ENCODE results near the gene TMEM266.
A peak's percentile ranks its signal among the peaks of the same experiment; 100 is the strongest.
"Not testable (repeated sequence)": the region's sequence is repeated elsewhere in the genome, so short reads cannot be mapped to it uniquely, and the experiment has no call there.

The TMEM266 gene

GRCh38 chr15:76035593-76035992, 24.2 kb upstream of the TMEM266 start:
- no peak overlapping the region for H3K4me3 ChIP-seq (IDR thresholded peaks at IDR 0.05; ENCODE audit: insufficient read depth, low read depth, low read length)
- no peaks in the 10 kb centered on the region for H3K27me3 ChIP-seq (ENCODE audit: insufficient read depth, low read depth)
- no peaks in the 10 kb centered on the region for H3K79me2 ChIP-seq (ENCODE audit: insufficient read depth, low read depth)
- no peak overlapping the region for H3K4me2 ChIP-seq
- no peak overlapping the region for H2AFZ ChIP-seq (ENCODE audit: low read depth)
- H3K4me1 ChIP-seq (ENCODE audit: low read depth, poor library complexity, severe bottlenecking), result no peaks in the 10 kb centered on the region
- no peak overlapping the region for H3K9ac ChIP-seq
- H3K36me3 ChIP-seq (ENCODE audit: insufficient read depth), result no peaks in the 10 kb centered on the region
- no peaks in the 10 kb centered on the region for H4K20me1 ChIP-seq (ENCODE audit: insufficient read depth)
- TF ChIP-seq CTCF (conservative IDR thresholded peaks at IDR 0.05; ENCODE audit: low read depth, low read length), result no peak
- no peak overlapping the region for H3K27ac ChIP-seq

DNA sequence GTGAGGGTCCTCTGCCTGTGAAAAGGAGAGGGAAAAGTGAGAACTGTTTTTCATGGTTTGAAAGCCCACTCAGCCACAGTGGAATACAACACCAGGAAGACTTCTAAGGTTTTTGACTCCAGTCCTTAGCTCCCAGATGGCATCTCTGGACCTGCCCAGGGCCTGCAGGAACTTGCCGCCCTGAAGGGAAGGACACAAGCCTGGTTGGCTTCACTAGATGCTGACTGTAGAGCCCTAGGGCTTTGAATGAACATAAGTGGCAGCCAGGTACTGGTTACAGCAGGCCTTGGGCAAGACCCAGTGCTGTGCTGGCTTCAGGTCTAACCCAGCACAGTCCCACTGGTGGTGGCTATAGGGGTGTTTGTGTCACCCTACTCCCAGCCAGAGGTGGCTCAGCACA, 21.3 kb upstream of the TMEM266 start:
- Histone ChIP-seq H2AFZ (ENCODE audit: low read depth) (no peak overlapping the region), H3K4me1 (ENCODE audit: low read depth, poor library complexity, severe bottlenecking) (no peaks in the 10 kb centered on the region), H3K4me2 (no peak overlapping the region), H3K9ac (no peak overlapping the region), H3K27me3 (ENCODE audit: insufficient read depth, low read depth) (no peaks in the 10 kb centered on the region), H3K79me2 (ENCODE audit: insufficient read depth, low read depth) (no peaks in the 10 kb centered on the region), H3K4me3 (IDR thresholded peaks at IDR 0.05; ENCODE audit: insufficient read depth, low read depth, low read length) (no peak overlapping the region), H3K27ac (no peak overlapping the region), H3K36me3 (ENCODE audit: insufficient read depth) (no peaks in the 10 kb centered on the region), H4K20me1 (ENCODE audit: insufficient read depth) (no peaks in the 10 kb centered on the region)
- TF ChIP-seq CTCF (conservative IDR thresholded peaks at IDR 0.05; ENCODE audit: low read depth, low read length), result no peak

DNA sequence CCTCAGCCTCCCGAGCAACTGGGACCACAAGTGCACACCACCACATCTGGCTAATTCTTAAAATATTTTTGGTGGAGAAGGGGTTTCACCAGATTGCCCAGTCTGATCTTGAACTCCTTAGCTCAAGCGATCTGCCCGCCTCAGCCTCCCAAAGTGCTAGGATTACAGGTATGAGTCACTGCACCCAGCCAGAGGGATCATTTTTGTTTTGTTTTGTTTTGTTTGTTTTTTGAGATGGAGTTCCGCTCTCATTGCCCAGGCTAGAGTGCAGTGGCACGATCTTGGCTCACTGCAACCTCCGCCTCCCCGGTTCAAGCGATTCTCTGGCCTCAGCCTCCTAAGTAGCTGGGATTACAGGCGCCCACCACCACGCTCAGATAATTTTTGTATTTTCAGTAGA, 5.6 kb upstream of the TMEM266 start:
- H3K79me2 ChIP-seq (ENCODE audit: insufficient read depth, low read depth); H3K27ac ChIP-seq; H2AFZ ChIP-seq (ENCODE audit: low read depth); H3K4me3 ChIP-seq (IDR thresholded peaks at IDR 0.05; ENCODE audit: insufficient read depth, low read depth, low read length); H4K20me1 ChIP-seq (ENCODE audit: insufficient read depth); H3K27me3 ChIP-seq (ENCODE audit: insufficient read depth, low read depth); H3K36me3 ChIP-seq (ENCODE audit: insufficient read depth); H3K9ac ChIP-seq; H3K4me2 ChIP-seq: not testable (repeated sequence)
- peaks cover 26% of the 10 kb centered on the region for H3K4me1 ChIP-seq (ENCODE audit: low read depth, poor library complexity, severe bottlenecking)

DNA sequence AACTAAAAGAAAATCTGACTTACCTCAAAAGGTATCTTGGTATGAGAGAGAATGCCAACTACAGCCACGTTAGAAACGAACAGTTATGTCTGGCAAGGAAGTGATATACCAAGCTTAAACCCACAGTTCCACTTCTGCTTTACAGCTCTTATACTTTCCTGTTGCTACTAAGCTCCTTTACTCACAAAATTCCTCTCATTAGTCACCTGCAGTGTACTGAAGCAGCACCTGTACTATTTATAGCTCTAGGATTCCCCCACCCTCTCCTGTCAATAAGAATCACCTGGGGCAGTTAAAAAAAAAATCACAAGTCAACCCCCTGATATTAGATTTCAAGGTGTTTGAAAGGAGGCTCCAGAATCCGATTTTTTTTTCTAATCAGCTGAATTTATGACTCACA, 2.9 kb upstream of the TMEM266 start:
- H3K4me3 ChIP-seq (IDR thresholded peaks at IDR 0.05; ENCODE audit: insufficient read depth, low read depth, low read length), result no peak overlapping the region
- peak overlapping the region; percentile 66 for H3K4me2 ChIP-seq

More for the DNA sequence above, 2.9 kb upstream of the TMEM266 start:
- Histone ChIP-seq H3K9ac (no peak overlapping the region; the same call in 1 of the 2 replicates), H3K36me3 (ENCODE audit: insufficient read depth) (no peaks in the 10 kb centered on the region), H3K79me2 (ENCODE audit: insufficient read depth, low read depth) (no peaks in the 10 kb centered on the region), H4K20me1 (ENCODE audit: insufficient read depth) (no peaks in the 10 kb centered on the region), H3K27me3 (ENCODE audit: insufficient read depth, low read depth) (peaks cover 8% of the 10 kb centered on the region), H2AFZ (ENCODE audit: low read depth) (peak overlapping the region; percentile 48; the same call in 1 of the 2 replicates), H3K4me1 (ENCODE audit: low read depth, poor library complexity, severe bottlenecking) (peaks cover 35% of the 10 kb centered on the region), H3K27ac (no peak overlapping the region)
- TF ChIP-seq CTCF (conservative IDR thresholded peaks at IDR 0.05; ENCODE audit: low read depth, low read length), result no peak

All from KMS-11 (cell line).